Raji (cell line): ENCODE results near the gene CISD3.

ENCODE experiments used
- POLR2A ChIP-seq: IDR thresholded peaks from 2 replicates; pipeline ENCODE4 v1.6.1; 2011; ENCODE audit warnings: low read depth, low read length, control low read depth; ENCODE audit not compliant: insufficient read depth

Gene CISD3

GRCh38 chr17:38742411-38743308, 12.5 kb downstream of the CISD3 start:
- TF ChIP-seq POLR2A: no peak

GRCh38 chr17:38743556-38744171, 13.5 kb downstream of the CISD3 start:
- no peak for TF ChIP-seq POLR2A

- TF ChIP-seq POLR2A: no peak
These were observed 15.4 kb downstream of the CISD3 start for GRCh38 chr17:38745545-38745944.

GRCh38 chr17:38746004-38746848, 16.1 kb downstream of the CISD3 start:
- TF ChIP-seq POLR2A: no peak

- TF ChIP-seq POLR2A: peak; percentile 27; the same call in 1 of the 2 replicates
These were observed 16.8 kb downstream of the CISD3 start for GRCh38 chr17:38746849-38747462.

GRCh38 chr17:38747463-38748148, 17.5 kb downstream of the CISD3 start:
- TF ChIP-seq POLR2A: no peak

- no peak for TF ChIP-seq POLR2A
These were observed 18.2 kb downstream of the CISD3 start, which contains the start of gene PCGF2 for GRCh38 chr17:38748149-38748891. TSS of gene PCGF2 (minus strand) at chr17:38748336. CDS start at chr17:38740402, 7,934 bp downstream.

GRCh38 chr17:38748892-38749222, 18.7 kb downstream of the CISD3 start:
- no peak for TF ChIP-seq POLR2A

- TF ChIP-seq POLR2A: no peak
These were observed 19.3 kb downstream of the CISD3 start for GRCh38 chr17:38749223-38750043.

- no peak for TF ChIP-seq POLR2A
These were observed 19.8 kb downstream of the CISD3 start for GRCh38 chr17:38750044-38750311.

GRCh38 chr17:38750312-38751121, 20.4 kb downstream of the CISD3 start:
- no peak for TF ChIP-seq POLR2A

GRCh38 chr17:38751144-38751807, 21.1 kb downstream of the CISD3 start:
- no peak for TF ChIP-seq POLR2A

- no peak for TF ChIP-seq POLR2A
These were observed 21.7 kb downstream of the CISD3 start for GRCh38 chr17:38751808-38752307.
